Upper lobe of left lung (tissue), 4 donors: ENCODE results near the gene CACNA2D1.

Experiments used
- EP300 ChIP-seq, 4 donors: sonication (generic); formaldehyde crosslinking; IDR thresholded peaks; one replicate each; pipeline ENCODE4 v1.5.1; 2017; ENCODE audit warnings: antibody characterized with exemption in 4 of 4, control low read depth in 2 of 4
- POLR2A ChIP-seq, 4 donors: fragments of 450-650 bp; IDR thresholded peaks; one replicate each; pipeline ENCODE4 v1.5.1; 2016 to 2017; ENCODE audit warnings: antibody characterized with exemption in 4 of 4, mild to moderate bottlenecking in 2 of 4
- POLR2AphosphoS5 ChIP-seq, 2 donors: sonication (generic); formaldehyde crosslinking; IDR thresholded peaks; one replicate each; pipeline ENCODE4 v1.5.1; 2017; ENCODE audit warnings: antibody characterized with exemption in 2 of 2
- TF ChIP-seq, protein P1 (sequence below), 6 experiments: fragments of 450-650 bp in 4 of 6; fragments of 200-600 bp in 2 of 6; sonication (generic) in 2 of 6; IDR thresholded peaks; one replicate each; pipeline ENCODE4 v1.5.1; 2016 to 2019; ENCODE audit warnings: antibody characterized with exemption in 6 of 6

DNA sequence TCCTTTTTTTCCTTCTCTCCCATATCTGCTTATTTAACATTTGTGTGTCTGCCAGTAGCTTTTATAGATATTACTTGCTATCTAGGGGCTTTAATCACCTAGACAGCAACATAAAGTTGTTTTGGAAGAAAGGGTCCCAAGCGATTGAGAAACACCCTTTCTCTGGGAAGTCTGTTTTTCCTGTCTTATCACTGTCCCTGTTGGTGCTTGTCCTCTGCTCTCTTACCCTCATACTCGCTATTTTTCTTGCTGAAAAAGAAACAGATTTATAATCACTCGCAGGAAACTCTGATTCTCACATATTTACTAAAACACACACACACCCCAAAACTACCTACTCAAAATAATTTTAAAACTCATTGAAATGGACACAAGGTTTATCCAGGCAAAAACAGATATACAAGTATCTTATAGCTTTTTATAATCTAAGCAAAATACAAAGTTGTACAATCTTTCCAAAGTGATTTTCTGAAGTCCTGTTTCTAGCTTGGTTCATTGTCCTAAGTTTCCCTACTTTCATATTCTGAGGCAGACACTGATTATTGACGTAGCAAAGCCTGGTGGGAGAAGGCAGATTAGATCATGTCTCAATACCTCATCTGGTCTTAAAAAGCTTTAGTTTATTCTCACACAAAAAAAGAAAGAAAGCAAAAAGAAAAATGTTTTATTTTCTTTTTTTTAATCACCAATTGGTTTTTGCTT is 157.3 kb downstream of the CACNA2D1 start:
- TF ChIP-seq, protein P1, sequence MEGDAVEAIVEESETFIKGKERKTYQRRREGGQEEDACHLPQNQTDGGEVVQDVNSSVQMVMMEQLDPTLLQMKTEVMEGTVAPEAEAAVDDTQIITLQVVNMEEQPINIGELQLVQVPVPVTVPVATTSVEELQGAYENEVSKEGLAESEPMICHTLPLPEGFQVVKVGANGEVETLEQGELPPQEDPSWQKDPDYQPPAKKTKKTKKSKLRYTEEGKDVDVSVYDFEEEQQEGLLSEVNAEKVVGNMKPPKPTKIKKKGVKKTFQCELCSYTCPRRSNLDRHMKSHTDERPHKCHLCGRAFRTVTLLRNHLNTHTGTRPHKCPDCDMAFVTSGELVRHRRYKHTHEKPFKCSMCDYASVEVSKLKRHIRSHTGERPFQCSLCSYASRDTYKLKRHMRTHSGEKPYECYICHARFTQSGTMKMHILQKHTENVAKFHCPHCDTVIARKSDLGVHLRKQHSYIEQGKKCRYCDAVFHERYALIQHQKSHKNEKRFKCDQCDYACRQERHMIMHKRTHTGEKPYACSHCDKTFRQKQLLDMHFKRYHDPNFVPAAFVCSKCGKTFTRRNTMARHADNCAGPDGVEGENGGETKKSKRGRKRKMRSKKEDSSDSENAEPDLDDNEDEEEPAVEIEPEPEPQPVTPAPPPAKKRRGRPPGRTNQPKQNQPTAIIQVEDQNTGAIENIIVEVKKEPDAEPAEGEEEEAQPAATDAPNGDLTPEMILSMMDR (IDR thresholded peaks at IDR 0.05), result no peak
- TF ChIP-seq EP300 (IDR thresholded peaks at IDR 0.05) (no peak), POLR2A (IDR thresholded peaks at IDR 0.05) (no peak), POLR2AphosphoS5 (IDR thresholded peaks at IDR 0.05) (no peak)
